OCI-LY3 (cell line): ENCODE results near the gene LRRC23.

Source experiments
- EZH2phosphoT487 ChIP-seq: fragments of 200-600 bp; shearing (Covaris generic); IDR thresholded peaks from 2 replicates; pipeline ENCODE4 v1.6.1; 2018; ENCODE audit warnings: antibody characterized with exemption, mixed run types, low read depth
- TF ChIP-seq, protein P1 (sequence below): fragments of 200-600, 300-600 bp; sonication (generic); IDR thresholded peaks from 2 replicates; pipeline ENCODE4 v1.5.1; 2014; ENCODE audit warnings: antibody characterized with exemption, low read length, low read depth

DNA sequence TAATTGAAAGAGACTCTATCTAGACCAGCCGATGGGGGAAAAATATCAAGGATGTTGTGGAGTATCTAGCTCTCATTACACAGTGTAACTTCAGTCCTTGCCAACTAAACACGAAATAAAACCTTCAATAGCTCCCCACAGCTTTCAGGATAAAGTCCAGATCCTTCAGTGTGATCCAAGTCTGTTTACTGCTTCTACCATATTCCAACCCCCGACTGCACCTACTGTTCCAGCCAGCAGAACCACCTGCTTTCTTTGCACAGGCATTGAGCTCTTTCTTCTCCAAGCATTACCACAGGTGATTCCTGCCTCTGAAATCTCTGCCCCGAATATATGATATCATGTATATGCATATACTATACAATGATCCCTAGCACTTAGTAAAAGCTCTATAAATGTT lies 2.2 kb upstream of the LRRC23 start:
- TF ChIP-seq, protein P1, sequence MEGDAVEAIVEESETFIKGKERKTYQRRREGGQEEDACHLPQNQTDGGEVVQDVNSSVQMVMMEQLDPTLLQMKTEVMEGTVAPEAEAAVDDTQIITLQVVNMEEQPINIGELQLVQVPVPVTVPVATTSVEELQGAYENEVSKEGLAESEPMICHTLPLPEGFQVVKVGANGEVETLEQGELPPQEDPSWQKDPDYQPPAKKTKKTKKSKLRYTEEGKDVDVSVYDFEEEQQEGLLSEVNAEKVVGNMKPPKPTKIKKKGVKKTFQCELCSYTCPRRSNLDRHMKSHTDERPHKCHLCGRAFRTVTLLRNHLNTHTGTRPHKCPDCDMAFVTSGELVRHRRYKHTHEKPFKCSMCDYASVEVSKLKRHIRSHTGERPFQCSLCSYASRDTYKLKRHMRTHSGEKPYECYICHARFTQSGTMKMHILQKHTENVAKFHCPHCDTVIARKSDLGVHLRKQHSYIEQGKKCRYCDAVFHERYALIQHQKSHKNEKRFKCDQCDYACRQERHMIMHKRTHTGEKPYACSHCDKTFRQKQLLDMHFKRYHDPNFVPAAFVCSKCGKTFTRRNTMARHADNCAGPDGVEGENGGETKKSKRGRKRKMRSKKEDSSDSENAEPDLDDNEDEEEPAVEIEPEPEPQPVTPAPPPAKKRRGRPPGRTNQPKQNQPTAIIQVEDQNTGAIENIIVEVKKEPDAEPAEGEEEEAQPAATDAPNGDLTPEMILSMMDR = no peak
- no peak for TF ChIP-seq EZH2phosphoT487
